Measurements from ENCODE around the gene TFB2M. TPM values are rescaled to one million over a fixed set of nuclear protein-coding genes. Genes with fewer than 3 reads are reported as not detected.
A peak's percentile ranks its signal among the peaks of the same experiment; 100 is the strongest.
"Not testable (repeated sequence)": the region's sequence is repeated elsewhere in the genome, so short reads cannot be mapped to it uniquely, and the experiment has no call there.

The TFB2M gene
- total RNA-seq, 1 donor from 2014 or later, result 9.4 TPM

- DNase-seq, result no peak
- H3K27me3 ChIP-seq, result no peaks in the 10 kb centered on the region
- peaks cover 39% of the 10 kb centered on the region for H3K4me1 ChIP-seq
- no peak overlapping the region for H3K4me3 ChIP-seq
- H3K36me3 ChIP-seq, result no peaks in the 10 kb centered on the region
- intact Hi-C loops (cut with DNase I), result no loop called here
- no peak for TF ChIP-seq CTCF (IDR thresholded peaks at IDR 0.05)
- H3K9me3 ChIP-seq, result no peaks in the 10 kb centered on the region
- ATAC-seq, result peak; percentile 47
- H3K27ac ChIP-seq, result peak overlapping the region; percentile 7
These were observed 7.4 kb upstream of the TFB2M start for GRCh38 chr1:246573491-246573890.

GRCh38 chr1:246572785-246573184 lies 6.7 kb upstream of the TFB2M start:
- Histone ChIP-seq H3K4me3 (no peak overlapping the region), H3K4me1 (peaks cover 46% of the 10 kb centered on the region), H3K36me3 (no peaks in the 10 kb centered on the region), H3K27ac (peak overlapping the region; percentile 7), H3K27me3 (no peaks in the 10 kb centered on the region), H3K9me3 (no peaks in the 10 kb centered on the region)
- intact Hi-C loops (cut with DNase I), result no loop called here
- TF ChIP-seq CTCF (IDR thresholded peaks at IDR 0.05), result no peak
- DNase-seq (no peak), ATAC-seq (no peak)

GRCh38 chr1:246571953-246572352 lies 5.9 kb upstream of the TFB2M start:
- ATAC-seq (no peak), DNase-seq (no peak)
- Histone ChIP-seq H3K36me3 (no peaks in the 10 kb centered on the region), H3K4me3 (no peak overlapping the region), H3K27me3 (no peaks in the 10 kb centered on the region), H3K27ac (peak overlapping the region; percentile 79), H3K9me3 (no peaks in the 10 kb centered on the region), H3K4me1 (peaks cover 52% of the 10 kb centered on the region)
- TF ChIP-seq CTCF (IDR thresholded peaks at IDR 0.05), result no peak
- intact Hi-C loops (cut with DNase I), result no loop called here

GRCh38 chr1:246571309-246571708 lies 5.2 kb upstream of the TFB2M start:
- DNase-seq; H3K4me3 ChIP-seq; H3K9me3 ChIP-seq; intact Hi-C loops (cut with DNase I); H3K36me3 ChIP-seq; H3K27me3 ChIP-seq; ATAC-seq: not testable (repeated sequence)
- Histone ChIP-seq H3K27ac (peak overlapping the region; percentile 79), H3K4me1 (peaks cover 52% of the 10 kb centered on the region)

- Histone ChIP-seq H3K36me3 (no peaks in the 10 kb centered on the region), H3K4me1 (peaks cover 60% of the 10 kb centered on the region), H3K27ac (peak overlapping the region; percentile 79), H3K9me3 (no peaks in the 10 kb centered on the region), H3K4me3 (no peak overlapping the region), H3K27me3 (no peaks in the 10 kb centered on the region)
- no peak for DNase-seq
- intact Hi-C loops (cut with DNase I), result no loop called here
- ATAC-seq, result no peak
- no peak for TF ChIP-seq CTCF (IDR thresholded peaks at IDR 0.05)
These were observed 3.5 kb upstream of the TFB2M start for GRCh38 chr1:246569248-246570238.

GRCh38 chr1:246567646-246568235 lies 1.7 kb upstream of the TFB2M start:
- Histone ChIP-seq H3K27me3 (no peaks in the 10 kb centered on the region), H3K4me1 (peaks cover 55% of the 10 kb centered on the region)
- no peak for TF ChIP-seq CTCF (IDR thresholded peaks at IDR 0.05)

More at GRCh38 chr1:246567646-246568235, 1.7 kb upstream of the TFB2M start:
- Histone ChIP-seq H3K9me3 (no peaks in the 10 kb centered on the region), H3K4me3 (peak overlapping the region; percentile 70), H3K36me3 (peaks cover 14% of the 10 kb centered on the region), H3K27ac (peak overlapping the region; percentile 91)
- DNase-seq, result no peak
- intact Hi-C loops (cut with DNase I), result no loop called here
- no peak for ATAC-seq
